Osteoblast (primary cell): ENCODE measurements around the gene RNF151. TPM values are rescaled to one million over a fixed set of nuclear protein-coding genes. Genes with fewer than 3 reads are reported as not detected.

Source experiments
- DNase-seq: peaks from one replicate; pipeline ENCODE4 v3.0.0; 2011; ENCODE audit warnings: low spot score, mixed read lengths; ENCODE audit not compliant: insufficient read length; ENCODE audit errors: missing footprints
- H2AFZ ChIP-seq: 2 replicates; pipeline ENCODE4 v1.6.0; 2011; ENCODE audit warnings: mild to moderate bottlenecking, low read length
- H3K27ac ChIP-seq: 2 replicates; pipeline ENCODE4 v1.5.1; 2011; ENCODE audit warnings: mild to moderate bottlenecking, low read depth, low read length, moderate library complexity
- H3K27me3 ChIP-seq: 2 replicates; pipeline ENCODE4 v1.6.0; 2012; ENCODE audit warnings: mild to moderate bottlenecking, control low read depth, inconsistent platforms, low read length, moderate library complexity; ENCODE audit not compliant: insufficient read depth
- H3K36me3 ChIP-seq: 2 replicates; pipeline ENCODE4 v1.5.1; 2011; ENCODE audit warnings: mild to moderate bottlenecking, low read length, control low read depth, moderate library complexity; ENCODE audit not compliant: insufficient read depth
- H3K4me1 ChIP-seq: 2 replicates; pipeline ENCODE4 v1.5.1; 2011; ENCODE audit warnings: mild to moderate bottlenecking, low read length, control low read depth, moderate library complexity; ENCODE audit not compliant: insufficient read depth
- H3K4me2 ChIP-seq: 2 replicates; pipeline ENCODE4 v1.6.0; 2011; ENCODE audit warnings: mild to moderate bottlenecking, low read length; ENCODE audit not compliant: insufficient read depth
- H3K4me3 ChIP-seq: fragments of 200-600 bp; sonication (generic); 3 replicates; pipeline ENCODE4 v1.5.1; 2012; ENCODE audit warnings: mild to moderate bottlenecking, low read length, inconsistent platforms; ENCODE audit not compliant: insufficient read depth
- H3K79me2 ChIP-seq: 2 replicates; pipeline ENCODE4 v1.6.0; 2012; ENCODE audit warnings: mild to moderate bottlenecking, low read length, control low read depth, inconsistent platforms; ENCODE audit not compliant: insufficient read depth
- H3K9me3 ChIP-seq: 2 replicates; pipeline ENCODE4 v1.5.1; 2011; ENCODE audit warnings: low read depth, low read length, control low read depth
- H4K20me1 ChIP-seq: 2 replicates; pipeline ENCODE4 v1.6.0; 2012; ENCODE audit warnings: mild to moderate bottlenecking, low read length, control low read depth; ENCODE audit not compliant: insufficient read depth
- total RNA-seq: library from RNA; depleted of rRNA; stranded (reverse); fragments of >200 nt; gene quantifications from 2 replicates; pipeline ENCODE4 v1.2.3, GENCODE V29; 2012
- TF ChIP-seq, protein P1 (sequence below): IDR thresholded peaks from 2 replicates; pipeline ENCODE4 v1.5.1; 2011; ENCODE audit warnings: mild to moderate bottlenecking, low read depth, low read length, moderate library complexity; ENCODE audit errors: extremely low read depth

Gene RNF151
- total RNA-seq, 1 donor = 0.36 TPM

DNA sequence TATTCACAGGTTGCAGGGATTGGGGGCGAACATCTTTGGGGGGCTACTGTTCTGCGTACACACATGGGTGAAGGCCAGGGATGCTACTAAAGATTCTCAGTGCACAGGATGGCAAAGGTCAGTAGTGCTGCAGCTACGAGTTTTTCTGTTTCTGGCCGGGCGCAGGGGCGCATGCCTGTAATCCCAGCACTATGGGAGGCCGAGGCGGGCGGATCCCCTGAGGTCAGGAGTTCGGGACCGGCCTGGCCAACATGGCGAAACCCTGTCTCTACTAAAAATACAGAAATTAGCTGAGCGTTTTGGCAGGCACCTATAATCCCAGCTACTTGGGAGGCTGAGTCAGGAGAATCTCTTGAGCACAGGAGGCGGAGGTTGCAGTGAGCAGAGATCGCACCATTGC lies 46.9 kb downstream of the RNF151 start:
- Histone ChIP-seq H3K4me2 (no peak overlapping the region), H3K27me3 (peaks cover under 1% of the 10 kb centered on the region)
- DNase-seq = no peak

DNA sequence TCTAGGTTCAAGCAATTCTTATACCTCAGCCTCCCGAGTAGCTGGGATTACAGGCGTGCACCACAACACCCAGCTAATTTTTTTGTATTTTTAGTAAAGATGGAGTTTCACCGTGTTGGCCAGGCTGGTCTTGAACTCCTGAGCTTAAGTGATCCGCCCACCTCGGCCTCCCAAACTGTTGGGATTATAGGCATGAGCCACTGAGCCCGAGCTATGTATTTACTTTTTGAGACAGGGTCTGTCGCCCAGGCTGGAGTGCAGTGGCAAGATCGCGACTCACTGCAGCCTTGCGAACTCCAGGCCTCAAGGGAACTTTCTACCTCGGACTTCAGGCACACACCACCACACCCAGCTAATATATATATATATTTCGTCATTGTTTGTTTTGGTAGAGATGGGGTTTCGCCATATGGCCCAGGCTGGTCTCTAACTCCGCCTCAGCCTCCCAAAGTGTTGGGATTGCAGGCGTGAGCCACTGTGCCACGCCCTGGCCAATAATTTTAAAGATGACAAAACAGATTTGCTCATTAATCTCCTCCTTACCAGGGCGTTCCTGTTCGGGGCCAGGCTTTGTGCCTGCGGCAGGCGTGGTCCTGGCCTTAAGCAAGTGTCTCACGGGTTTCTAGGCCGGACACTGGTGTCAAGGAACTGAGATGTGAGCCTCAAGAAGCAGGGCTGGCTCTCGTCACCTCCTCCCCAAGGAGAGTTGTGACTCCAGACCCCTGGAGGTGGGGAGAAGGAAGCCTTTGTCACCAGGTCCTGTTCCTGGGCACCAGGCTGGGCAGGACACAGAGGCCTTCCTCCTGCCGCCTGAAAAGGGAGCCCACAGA lies 48.7 kb downstream of the RNF151 start:
- Histone ChIP-seq H4K20me1 (no peaks in the 10 kb centered on the region), H3K4me1 (peaks cover 4% of the 10 kb centered on the region), H3K4me2 (no peak overlapping the region), H2AFZ (no peak overlapping the region), H3K9me3 (no peaks in the 10 kb centered on the region), H3K4me3 (no peak overlapping the region), H3K79me2 (peaks cover 3% of the 10 kb centered on the region), H3K36me3 (no peaks in the 10 kb centered on the region), H3K27me3 (peaks cover 14% of the 10 kb centered on the region), H3K27ac (no peak overlapping the region)
- TF ChIP-seq, protein P1, sequence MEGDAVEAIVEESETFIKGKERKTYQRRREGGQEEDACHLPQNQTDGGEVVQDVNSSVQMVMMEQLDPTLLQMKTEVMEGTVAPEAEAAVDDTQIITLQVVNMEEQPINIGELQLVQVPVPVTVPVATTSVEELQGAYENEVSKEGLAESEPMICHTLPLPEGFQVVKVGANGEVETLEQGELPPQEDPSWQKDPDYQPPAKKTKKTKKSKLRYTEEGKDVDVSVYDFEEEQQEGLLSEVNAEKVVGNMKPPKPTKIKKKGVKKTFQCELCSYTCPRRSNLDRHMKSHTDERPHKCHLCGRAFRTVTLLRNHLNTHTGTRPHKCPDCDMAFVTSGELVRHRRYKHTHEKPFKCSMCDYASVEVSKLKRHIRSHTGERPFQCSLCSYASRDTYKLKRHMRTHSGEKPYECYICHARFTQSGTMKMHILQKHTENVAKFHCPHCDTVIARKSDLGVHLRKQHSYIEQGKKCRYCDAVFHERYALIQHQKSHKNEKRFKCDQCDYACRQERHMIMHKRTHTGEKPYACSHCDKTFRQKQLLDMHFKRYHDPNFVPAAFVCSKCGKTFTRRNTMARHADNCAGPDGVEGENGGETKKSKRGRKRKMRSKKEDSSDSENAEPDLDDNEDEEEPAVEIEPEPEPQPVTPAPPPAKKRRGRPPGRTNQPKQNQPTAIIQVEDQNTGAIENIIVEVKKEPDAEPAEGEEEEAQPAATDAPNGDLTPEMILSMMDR = no peak
- no peak for DNase-seq

More for the DNA sequence above, 46.9 kb downstream of the RNF151 start:
- H3K27ac ChIP-seq = no peak overlapping the region
- H3K36me3 ChIP-seq = no peaks in the 10 kb centered on the region
- H3K79me2 ChIP-seq = peaks cover 19% of the 10 kb centered on the region
- no peak overlapping the region for H2AFZ ChIP-seq
- H3K4me3 ChIP-seq = no peak overlapping the region
- peaks cover 10% of the 10 kb centered on the region for H3K4me1 ChIP-seq
- H4K20me1 ChIP-seq = peaks cover 6% of the 10 kb centered on the region
- TF ChIP-seq, protein P1 = no peak
- H3K9me3 ChIP-seq = no peaks in the 10 kb centered on the region

DNA sequence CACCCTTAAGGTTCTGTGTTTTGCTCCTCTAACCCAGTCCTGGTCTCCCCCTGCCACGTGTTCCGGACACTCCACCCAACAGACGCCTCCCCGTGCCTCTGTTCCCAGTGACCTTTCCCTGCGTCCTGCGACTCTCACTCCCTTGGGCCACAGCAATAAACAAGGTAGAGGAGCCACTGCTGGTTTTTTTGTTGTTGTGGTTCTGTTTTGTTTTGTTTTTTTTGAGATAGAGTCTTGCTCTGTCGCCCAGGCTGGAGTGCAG lies 49.2 kb downstream of the RNF151 start:
- Histone ChIP-seq H3K79me2 (no peaks in the 10 kb centered on the region), H3K27ac (no peak overlapping the region), H2AFZ (no peak overlapping the region), H3K27me3 (peaks cover 19% of the 10 kb centered on the region), H3K36me3 (no peaks in the 10 kb centered on the region), H3K4me1 (no peaks in the 10 kb centered on the region), H4K20me1 (no peaks in the 10 kb centered on the region), H3K4me3 (no peak overlapping the region), H3K9me3 (no peaks in the 10 kb centered on the region), H3K4me2 (no peak overlapping the region)
- TF ChIP-seq, protein P1 = no peak
- no peak for DNase-seq

DNA sequence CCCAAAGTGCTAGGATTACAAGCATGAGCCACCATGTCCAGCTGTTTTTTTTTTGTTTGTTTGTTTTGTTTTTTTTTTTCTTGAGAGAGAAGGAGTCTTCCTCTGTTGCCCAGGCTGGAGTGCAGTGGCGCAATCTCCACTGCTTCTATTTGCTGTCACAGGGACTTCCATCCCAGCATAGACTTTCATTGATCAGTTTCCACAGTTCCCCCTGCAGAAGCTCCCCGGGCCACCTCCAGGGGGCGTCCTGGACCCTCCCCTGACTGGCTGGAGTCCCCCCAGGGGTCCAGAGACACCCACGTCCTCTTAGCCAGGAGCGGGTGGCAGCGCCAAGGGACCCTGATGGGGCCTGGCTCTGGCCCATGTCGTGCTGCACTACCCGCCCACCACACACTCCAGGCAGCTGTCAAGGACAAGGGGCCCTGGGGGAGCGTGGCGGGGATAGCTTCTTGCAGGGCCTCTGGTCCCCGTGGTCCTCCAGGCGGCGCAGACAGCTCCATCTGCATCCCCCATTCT lies 49.8 kb downstream of the RNF151 start:
- no peaks in the 10 kb centered on the region for H3K36me3 ChIP-seq
- no peak for DNase-seq
- H3K4me3 ChIP-seq = no peak overlapping the region
- no peak overlapping the region for H3K27ac ChIP-seq
- no peaks in the 10 kb centered on the region for H3K9me3 ChIP-seq
- no peaks in the 10 kb centered on the region for H3K4me1 ChIP-seq
- TF ChIP-seq, protein P1 = peak; percentile 41
- no peak overlapping the region for H2AFZ ChIP-seq
- H3K79me2 ChIP-seq = no peaks in the 10 kb centered on the region
- H3K27me3 ChIP-seq = peaks cover 19% of the 10 kb centered on the region
- H3K4me2 ChIP-seq = no peak overlapping the region
- H4K20me1 ChIP-seq = no peaks in the 10 kb centered on the region
